GM19023 (cell line): ENCODE results near the gene DFFB.

Source experiments
- ATAC-seq: cut with Tn5 transposase; IDR thresholded peaks from one replicate; pipeline ENCODE4 v1.9.1; 2021; ENCODE audit warnings: mild to moderate bottlenecking, moderate library complexity; ENCODE audit not compliant: unreplicated experiment

The DFFB gene

GRCh38 chr1:3869751-3870301 is 12.6 kb downstream of the DFFB start:
- no peak for ATAC-seq

GRCh38 chr1:3871451-3871805 is 14.2 kb downstream of the DFFB start:
- ATAC-seq: no peak

- ATAC-seq: no peak
Observed at GRCh38 chr1:3872546-3872945, 15.3 kb downstream of the DFFB start.

- no peak for ATAC-seq
Observed at GRCh38 chr1:3874736-3875135, 17.5 kb downstream of the DFFB start.

- no peak for ATAC-seq
Observed at GRCh38 chr1:3876716-3877115, 19.4 kb downstream of the DFFB start.

GRCh38 chr1:3879099-3879498 is 21.8 kb downstream of the DFFB start:
- no peak for ATAC-seq

- ATAC-seq: no peak
Observed at GRCh38 chr1:3879787-3880428, 22.6 kb downstream of the DFFB start.

GRCh38 chr1:3880429-3881192 is 23.3 kb downstream of the DFFB start:
- no peak for ATAC-seq

GRCh38 chr1:3881193-3881480 is 23.9 kb downstream of the DFFB start:
- ATAC-seq: no peak

- ATAC-seq: no peak
Observed at GRCh38 chr1:3883194-3883925, 26.1 kb downstream of the DFFB start.

- no peak for ATAC-seq
Observed at GRCh38 chr1:3884966-3885365, 27.7 kb downstream of the DFFB start.

- ATAC-seq: no peak
Observed at GRCh38 chr1:3885611-3886010, 28.3 kb downstream of the DFFB start.

- no peak for ATAC-seq
Observed at GRCh38 chr1:3886106-3886670, 28.9 kb downstream of the DFFB start.

- ATAC-seq: no peak
Observed at GRCh38 chr1:3886691-3887090, 29.4 kb downstream of the DFFB start.

- ATAC-seq: no peak
Observed at GRCh38 chr1:3888301-3888700, 31.0 kb downstream of the DFFB start.

GRCh38 chr1:3889936-3890335 is 32.7 kb downstream of the DFFB start:
- ATAC-seq: no peak

- no peak for ATAC-seq
Observed at GRCh38 chr1:3890389-3891328, 33.4 kb downstream of the DFFB start.

- no peak for ATAC-seq
Observed at GRCh38 chr1:3891329-3891865, 34.1 kb downstream of the DFFB start.

GRCh38 chr1:3892748-3893147 is 35.5 kb downstream of the DFFB start:
- no peak for ATAC-seq

- no peak for ATAC-seq
Observed at GRCh38 chr1:3893190-3893589, 35.9 kb downstream of the DFFB start.
